ENCODE results near the gene ACVRL1. TPM values are rescaled to one million over a fixed set of nuclear protein-coding genes. Genes with fewer than 3 reads are reported as not detected.

ACVRL1 gene
- total and polyA plus RNA-seq, 2 donors (not counting 1 experiment from before 2014, with no cell fraction given): not detected

DNA sequence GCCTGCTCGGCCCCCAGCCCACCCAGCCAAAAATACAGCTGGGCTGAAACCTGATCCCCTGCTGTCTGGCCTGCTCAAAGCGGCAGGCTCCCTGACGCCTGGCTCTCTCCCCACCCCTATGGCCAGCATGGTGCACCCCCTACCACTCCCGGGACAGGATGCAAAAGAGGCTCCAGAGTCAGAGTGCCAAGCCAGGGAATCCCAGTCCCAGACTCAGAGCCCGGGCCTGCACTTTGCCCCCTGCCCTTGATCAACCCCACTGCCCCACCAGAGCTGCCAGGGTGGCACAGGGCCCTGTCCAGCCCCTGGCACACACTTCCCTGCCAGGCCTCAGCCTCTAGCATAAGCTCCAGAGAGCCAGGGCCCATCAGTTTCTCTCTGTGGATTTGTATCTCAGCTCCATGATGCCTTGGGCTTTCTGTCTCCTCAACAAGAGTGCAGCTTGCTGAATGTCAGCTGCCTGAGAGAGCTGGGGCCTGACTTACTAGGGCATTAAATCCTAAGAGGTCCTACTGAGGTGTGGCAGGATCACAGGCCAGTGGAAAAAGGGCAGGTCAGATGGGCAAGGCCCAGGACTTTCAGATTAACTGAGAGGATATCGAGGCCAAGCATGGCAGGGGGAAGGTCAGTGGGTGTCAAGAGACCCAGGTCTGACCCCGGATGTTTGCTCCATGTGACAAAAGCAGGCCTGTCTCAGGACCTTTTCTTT lies 13.9 kb downstream of the ACVRL1 start:
- H3K79me2 ChIP-seq (ENCODE audit: control insufficient read depth, insufficient read depth, low read length): no peaks in the 10 kb centered on the region
- no peak overlapping the region for H2AFZ ChIP-seq (ENCODE audit: insufficient read depth, low read depth, low read length, poor library complexity, severe bottlenecking)
- no peak for TF ChIP-seq EZH2 (IDR thresholded peaks at IDR 0.05; ENCODE audit: borderline replicate concordance, insufficient read depth, low read depth, low read length, poor library complexity, severe bottlenecking)
- TF ChIP-seq, protein P1, sequence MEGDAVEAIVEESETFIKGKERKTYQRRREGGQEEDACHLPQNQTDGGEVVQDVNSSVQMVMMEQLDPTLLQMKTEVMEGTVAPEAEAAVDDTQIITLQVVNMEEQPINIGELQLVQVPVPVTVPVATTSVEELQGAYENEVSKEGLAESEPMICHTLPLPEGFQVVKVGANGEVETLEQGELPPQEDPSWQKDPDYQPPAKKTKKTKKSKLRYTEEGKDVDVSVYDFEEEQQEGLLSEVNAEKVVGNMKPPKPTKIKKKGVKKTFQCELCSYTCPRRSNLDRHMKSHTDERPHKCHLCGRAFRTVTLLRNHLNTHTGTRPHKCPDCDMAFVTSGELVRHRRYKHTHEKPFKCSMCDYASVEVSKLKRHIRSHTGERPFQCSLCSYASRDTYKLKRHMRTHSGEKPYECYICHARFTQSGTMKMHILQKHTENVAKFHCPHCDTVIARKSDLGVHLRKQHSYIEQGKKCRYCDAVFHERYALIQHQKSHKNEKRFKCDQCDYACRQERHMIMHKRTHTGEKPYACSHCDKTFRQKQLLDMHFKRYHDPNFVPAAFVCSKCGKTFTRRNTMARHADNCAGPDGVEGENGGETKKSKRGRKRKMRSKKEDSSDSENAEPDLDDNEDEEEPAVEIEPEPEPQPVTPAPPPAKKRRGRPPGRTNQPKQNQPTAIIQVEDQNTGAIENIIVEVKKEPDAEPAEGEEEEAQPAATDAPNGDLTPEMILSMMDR (IDR thresholded peaks at IDR 0.05): no peak
- intact Hi-C loops (cut with micrococcal nuclease): no loop called here
- no peak overlapping the region for H3K4me3 ChIP-seq (ENCODE audit: control extremely low read depth in 1 of 5, extremely low read depth in 1 of 5, insufficient read depth in 1 of 5, low read depth in 2 of 5, low read length in 4 of 5)
- DNase-seq: no peak
- Mint-ChIP-seq H3K27ac (no peak overlapping the region), H3K27me3 (no peaks in the 10 kb centered on the region), H3K9me3 (ENCODE audit: insufficient read depth) (no peaks in the 10 kb centered on the region), H3K4me3 (no peak overlapping the region), H3K4me1 (peaks cover 33% of the 10 kb centered on the region)
- 95% methylated on average over 7 of the region's 7 CpGs for WGBS (ENCODE audit: insufficient coverage)
- POLR2A ChIA-PET: no interaction called here
- H3K9ac ChIP-seq (ENCODE audit: low read length): no peak overlapping the region
- H3K27me3 ChIP-seq (replicated peaks in 1 of 4; ENCODE audit: control extremely low read depth in 1 of 4, control insufficient read depth in 3 of 4, insufficient read depth in 4 of 4, low read length in 3 of 4): peaks cover 0 to 4% (median 2%) of the 10 kb centered on the region in 4 experiments
- H3K4me2 ChIP-seq (replicated peaks; ENCODE audit: low read depth, low read length, poor library complexity, severe bottlenecking): no peak overlapping the region
- H3K36me3 ChIP-seq (replicated peaks in 1 of 2; ENCODE audit: control extremely low read depth in 1 of 2, control insufficient read depth in 1 of 2, extremely low read depth in 1 of 2, insufficient read depth in 2 of 2, low read length in 1 of 2): no peaks in the 10 kb centered on the region
- H4K20me1 ChIP-seq (ENCODE audit: control insufficient read depth, insufficient read depth, low read length, poor library complexity, severe bottlenecking): no peaks in the 10 kb centered on the region
- no peak overlapping the region for H3K27ac ChIP-seq (ENCODE audit: low read length in 2 of 2)
- no peak for ATAC-seq (ENCODE audit: low read depth)
- peaks cover 23 to 31% of the 10 kb centered on the region in 2 donors for H3K4me1 ChIP-seq (ENCODE audit: control insufficient read depth in 2 of 2, insufficient read depth in 2 of 2, low read length in 2 of 2)
- H3K9me3 ChIP-seq (ENCODE audit: control extremely low read depth in 1 of 3, control insufficient read depth in 2 of 3, insufficient read depth in 1 of 3, low read length in 2 of 3): peaks cover 0 to 4% (median 0%) of the 10 kb centered on the region in 3 donors
- CTCF ChIA-PET: interaction anchor here (1.1 to 4.3 kb wide), 4 partner anchors 9 to 102 kb away, joined by 3 to 17 read pairs (median 10); no protein-coding TSS in a partner anchor

DNA sequence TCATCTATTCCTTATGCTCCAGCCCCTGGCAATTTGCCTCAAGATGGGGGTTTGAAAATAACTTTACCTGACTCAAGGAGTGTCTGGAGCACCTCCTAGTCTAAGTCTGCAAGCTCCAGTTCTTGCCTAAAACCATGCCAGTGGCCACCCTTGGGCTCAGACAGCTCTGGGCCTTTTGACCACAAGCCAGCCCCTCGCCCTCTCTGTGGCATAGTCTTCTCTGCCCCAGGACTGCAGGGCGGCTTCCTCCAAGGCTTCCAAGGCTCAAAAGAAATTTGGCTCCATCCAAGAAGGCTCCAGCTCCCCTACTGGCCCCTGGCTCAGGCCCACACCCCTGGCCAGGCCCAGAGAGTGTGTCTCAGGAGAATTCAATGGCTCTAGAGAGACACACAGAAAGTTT lies 14.8 kb downstream of the ACVRL1 start:
- Histone ChIP-seq H3K79me2 (ENCODE audit: control insufficient read depth, insufficient read depth, low read length) (no peaks in the 10 kb centered on the region), H3K4me2 (replicated peaks; ENCODE audit: low read depth, low read length, poor library complexity, severe bottlenecking) (no peak overlapping the region), H3K9ac (ENCODE audit: low read length) (no peak overlapping the region), H4K20me1 (ENCODE audit: control insufficient read depth, insufficient read depth, low read length, poor library complexity, severe bottlenecking) (no peaks in the 10 kb centered on the region), H3K36me3 (replicated peaks in 1 of 2; ENCODE audit: control extremely low read depth in 1 of 2, control insufficient read depth in 1 of 2, extremely low read depth in 1 of 2, insufficient read depth in 2 of 2, low read length in 1 of 2) (no peaks in the 10 kb centered on the region), H3K4me3 (ENCODE audit: control extremely low read depth in 1 of 5, extremely low read depth in 1 of 5, insufficient read depth in 1 of 5, low read depth in 2 of 5, low read length in 4 of 5) (no peak overlapping the region), H3K4me1 (ENCODE audit: control insufficient read depth in 2 of 2, insufficient read depth in 2 of 2, low read length in 2 of 2) (peaks cover 23 to 31% of the 10 kb centered on the region in 2 donors), H3K27me3 (replicated peaks in 1 of 4; ENCODE audit: control extremely low read depth in 1 of 4, control insufficient read depth in 3 of 4, insufficient read depth in 4 of 4, low read length in 3 of 4) (peaks cover 0 to 4% (median 2%) of the 10 kb centered on the region in 4 experiments), H3K9me3 (ENCODE audit: control extremely low read depth in 1 of 3, control insufficient read depth in 2 of 3, insufficient read depth in 1 of 3, low read length in 2 of 3) (peaks cover 0 to 4% (median 0%) of the 10 kb centered on the region in 3 donors), H3K27ac (ENCODE audit: low read length in 2 of 2) (no peak overlapping the region), H2AFZ (ENCODE audit: insufficient read depth, low read depth, low read length, poor library complexity, severe bottlenecking) (no peak overlapping the region)
- 100% methylated on average over 2 of the region's 2 CpGs for WGBS (ENCODE audit: insufficient coverage)
- H3K27ac Mint-ChIP-seq: no peak overlapping the region
- ChIA-PET POLR2A (no interaction called here), CTCF (interaction anchor here (0.5 to 4.3 kb wide), 10 partner anchors 10 to 1059 kb away, joined by 3 to 17 read pairs (median 4); no protein-coding TSS in a partner anchor)
- no peak for ATAC-seq (ENCODE audit: low read depth)
- TF ChIP-seq EZH2 (IDR thresholded peaks at IDR 0.05; ENCODE audit: borderline replicate concordance, insufficient read depth, low read depth, low read length, poor library complexity, severe bottlenecking): no peak
- TF ChIP-seq, protein P1 (IDR thresholded peaks at IDR 0.05): no peak
- intact Hi-C loops (cut with micrococcal nuclease): no loop called here
- no peaks in the 10 kb centered on the region for H3K9me3 Mint-ChIP-seq (ENCODE audit: insufficient read depth)
- peaks cover 33% of the 10 kb centered on the region for H3K4me1 Mint-ChIP-seq
- no peak overlapping the region for H3K4me3 Mint-ChIP-seq
- no peak for DNase-seq
- H3K27me3 Mint-ChIP-seq: no peaks in the 10 kb centered on the region

Data from B cell (primary cell).